Measurements from ENCODE around the gene LCE2C. TPM values are rescaled to one million over a fixed set of nuclear protein-coding genes. Genes with fewer than 3 reads are reported as not detected.

Gene LCE2C
- total RNA-seq, 1 experiment from 2014 or later: not detected

DNA sequence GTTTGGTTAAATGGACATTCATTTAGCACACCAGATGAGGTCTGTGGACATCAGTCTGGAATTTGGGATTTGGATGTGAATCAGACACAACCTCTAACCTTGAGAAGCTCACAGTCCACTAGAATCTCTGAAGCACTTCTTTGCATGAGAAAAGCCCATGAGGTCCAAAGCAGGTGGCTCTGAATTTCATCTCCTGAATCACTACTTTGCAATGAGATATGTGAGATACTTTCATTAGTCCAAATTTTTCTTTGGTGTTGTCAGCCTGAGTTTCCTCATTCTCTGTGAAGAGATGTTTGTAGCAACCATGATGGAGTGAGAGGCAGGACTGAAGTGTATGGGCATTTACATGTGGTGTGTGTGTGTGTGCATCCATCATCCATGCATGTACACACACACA lies 28.4 kb upstream of the LCE2C start:
- Histone ChIP-seq H3K4me1 (ENCODE audit: insufficient read depth, low read length) (no peaks in the 10 kb centered on the region), H3T11ph (ENCODE audit: low read length) (no peak overlapping the region), H3K56ac (ENCODE audit: insufficient read length, low read depth, low read length) (no peak overlapping the region), H3K23ac (ENCODE audit: insufficient read length, low read depth, low read length) (no peak overlapping the region), H4K8ac (replicated peaks; ENCODE audit: insufficient read length, low read depth, low read length) (no peak overlapping the region), H3K4ac (ENCODE audit: low read depth, low read length) (no peak overlapping the region), H3K79me1 (ENCODE audit: insufficient read depth, low read depth, low read length, poor library complexity, severe bottlenecking) (no peaks in the 10 kb centered on the region), H2BK15ac (ENCODE audit: low read depth, low read length) (no peak overlapping the region), H4K5ac (ENCODE audit: insufficient read length, low read depth, low read length) (no peak overlapping the region), H2BK5ac (ENCODE audit: insufficient read length, low read length) (no peak overlapping the region), H3K14ac (ENCODE audit: insufficient read depth, low read length) (no peak overlapping the region), H2BK20ac (ENCODE audit: low read depth, low read length, poor library complexity, severe bottlenecking) (no peak overlapping the region), H2AK5ac (ENCODE audit: insufficient read length, low read length) (no peak overlapping the region), H3K79me2 (ENCODE audit: insufficient read depth, low read length) (no peaks in the 10 kb centered on the region), H2AFZ (ENCODE audit: low read length) (no peak overlapping the region), H3K4me2 (ENCODE audit: insufficient read depth, insufficient read length, low read length) (no peak overlapping the region), H3K23me2 (ENCODE audit: insufficient read length, low read depth, low read length, poor library complexity, severe bottlenecking) (no peaks in the 10 kb centered on the region), H4K20me1 (ENCODE audit: control insufficient read depth, insufficient read depth, insufficient read length) (no peaks in the 10 kb centered on the region), H2BK12ac (ENCODE audit: insufficient read length, low read depth, low read length) (no peak overlapping the region), H3K27me3 (ENCODE audit: insufficient read depth, low read length) (no peaks in the 10 kb centered on the region), H4K91ac (ENCODE audit: insufficient read length, low read depth, low read length) (no peak overlapping the region), H3K9ac (ENCODE audit: extremely low read depth, insufficient read length, low read length) (no peak overlapping the region), H3K27ac (ENCODE audit: insufficient read length, low read depth, low read length) (no peak overlapping the region), H3K9me3 (ENCODE audit: control insufficient read depth, low read depth, low read length) (peaks cover 82% of the 10 kb centered on the region), H3K18ac (ENCODE audit: insufficient read length, low read depth, low read length) (no peak overlapping the region), H2BK120ac (ENCODE audit: low read depth, low read length, poor library complexity, severe bottlenecking) (no peak overlapping the region)
- DNase-seq: no peak
- Mint-ChIP-seq H3K4me3 (no peak overlapping the region), H3K36me3 (ENCODE audit: insufficient read depth in 1 of 3, low read depth in 3 of 3) (peaks cover 0 to 24% (median 12%) of the 10 kb centered on the region in 3 experiments; a peak in 6 of 7 replicates), H3K27me3 (ENCODE audit: low read depth) (no peaks in the 10 kb centered on the region; the same call in 1 of the 2 replicates), H3K4me1 (no peaks in the 10 kb centered on the region), H3K27ac (no peak overlapping the region), H3K9me3 (peaks cover 92 to 94% of the 10 kb centered on the region in 2 experiments)
- TF ChIP-seq, protein P1, sequence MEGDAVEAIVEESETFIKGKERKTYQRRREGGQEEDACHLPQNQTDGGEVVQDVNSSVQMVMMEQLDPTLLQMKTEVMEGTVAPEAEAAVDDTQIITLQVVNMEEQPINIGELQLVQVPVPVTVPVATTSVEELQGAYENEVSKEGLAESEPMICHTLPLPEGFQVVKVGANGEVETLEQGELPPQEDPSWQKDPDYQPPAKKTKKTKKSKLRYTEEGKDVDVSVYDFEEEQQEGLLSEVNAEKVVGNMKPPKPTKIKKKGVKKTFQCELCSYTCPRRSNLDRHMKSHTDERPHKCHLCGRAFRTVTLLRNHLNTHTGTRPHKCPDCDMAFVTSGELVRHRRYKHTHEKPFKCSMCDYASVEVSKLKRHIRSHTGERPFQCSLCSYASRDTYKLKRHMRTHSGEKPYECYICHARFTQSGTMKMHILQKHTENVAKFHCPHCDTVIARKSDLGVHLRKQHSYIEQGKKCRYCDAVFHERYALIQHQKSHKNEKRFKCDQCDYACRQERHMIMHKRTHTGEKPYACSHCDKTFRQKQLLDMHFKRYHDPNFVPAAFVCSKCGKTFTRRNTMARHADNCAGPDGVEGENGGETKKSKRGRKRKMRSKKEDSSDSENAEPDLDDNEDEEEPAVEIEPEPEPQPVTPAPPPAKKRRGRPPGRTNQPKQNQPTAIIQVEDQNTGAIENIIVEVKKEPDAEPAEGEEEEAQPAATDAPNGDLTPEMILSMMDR (conservative IDR thresholded peaks at IDR 0.05): no peak
